ENCODE measurements around the gene CAPZA2.

CAPZA2 gene

DNA sequence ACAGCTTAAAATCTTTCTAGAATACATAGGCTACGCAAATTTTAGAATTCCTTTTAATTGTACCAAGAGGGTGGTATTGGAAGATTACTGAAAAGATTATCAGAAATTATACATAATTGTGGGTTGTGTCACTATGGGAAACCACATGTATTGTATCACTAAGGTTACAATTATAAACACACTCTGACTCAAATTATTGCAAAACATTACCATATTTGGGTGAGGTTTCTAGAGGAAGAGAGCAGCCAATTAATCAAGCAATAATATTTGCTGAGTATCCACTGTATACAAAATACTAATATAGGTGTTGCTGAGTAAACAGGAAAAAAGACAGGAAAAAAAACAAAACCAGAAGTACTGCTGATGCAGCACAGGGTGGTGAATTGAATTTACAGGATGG is 3.1 kb upstream of the CAPZA2 start:
- TF ChIP-seq, protein P1, sequence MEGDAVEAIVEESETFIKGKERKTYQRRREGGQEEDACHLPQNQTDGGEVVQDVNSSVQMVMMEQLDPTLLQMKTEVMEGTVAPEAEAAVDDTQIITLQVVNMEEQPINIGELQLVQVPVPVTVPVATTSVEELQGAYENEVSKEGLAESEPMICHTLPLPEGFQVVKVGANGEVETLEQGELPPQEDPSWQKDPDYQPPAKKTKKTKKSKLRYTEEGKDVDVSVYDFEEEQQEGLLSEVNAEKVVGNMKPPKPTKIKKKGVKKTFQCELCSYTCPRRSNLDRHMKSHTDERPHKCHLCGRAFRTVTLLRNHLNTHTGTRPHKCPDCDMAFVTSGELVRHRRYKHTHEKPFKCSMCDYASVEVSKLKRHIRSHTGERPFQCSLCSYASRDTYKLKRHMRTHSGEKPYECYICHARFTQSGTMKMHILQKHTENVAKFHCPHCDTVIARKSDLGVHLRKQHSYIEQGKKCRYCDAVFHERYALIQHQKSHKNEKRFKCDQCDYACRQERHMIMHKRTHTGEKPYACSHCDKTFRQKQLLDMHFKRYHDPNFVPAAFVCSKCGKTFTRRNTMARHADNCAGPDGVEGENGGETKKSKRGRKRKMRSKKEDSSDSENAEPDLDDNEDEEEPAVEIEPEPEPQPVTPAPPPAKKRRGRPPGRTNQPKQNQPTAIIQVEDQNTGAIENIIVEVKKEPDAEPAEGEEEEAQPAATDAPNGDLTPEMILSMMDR (IDR thresholded peaks at IDR 0.05; ENCODE audit: extremely low read depth, missing control alignments), result no peak
- no peak for DNase-seq (ENCODE audit: low spot score)

DNA sequence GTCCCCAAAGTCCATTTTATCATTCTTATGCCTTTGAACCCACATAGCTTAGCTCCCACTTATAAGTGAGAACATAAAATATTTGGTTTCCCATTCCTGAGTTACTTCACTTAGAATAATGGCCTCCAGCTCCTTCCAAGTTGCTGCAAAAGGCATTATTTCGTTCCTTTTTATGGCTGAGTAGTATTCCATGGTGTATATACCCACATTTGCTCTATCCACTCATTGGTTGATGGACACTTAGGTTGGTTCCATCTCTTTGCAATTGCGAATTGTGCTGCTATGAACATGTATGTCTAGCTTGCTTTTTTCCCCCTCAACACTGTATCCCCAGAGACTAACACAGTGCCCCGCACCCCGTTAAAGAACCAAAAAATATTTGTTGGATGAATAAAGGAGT is 670 bp upstream of the CAPZA2 start:
- TF ChIP-seq, protein P1 (IDR thresholded peaks at IDR 0.05; ENCODE audit: extremely low read depth, missing control alignments), result no peak
- DNase-seq (ENCODE audit: low spot score), result no peak

DNA sequence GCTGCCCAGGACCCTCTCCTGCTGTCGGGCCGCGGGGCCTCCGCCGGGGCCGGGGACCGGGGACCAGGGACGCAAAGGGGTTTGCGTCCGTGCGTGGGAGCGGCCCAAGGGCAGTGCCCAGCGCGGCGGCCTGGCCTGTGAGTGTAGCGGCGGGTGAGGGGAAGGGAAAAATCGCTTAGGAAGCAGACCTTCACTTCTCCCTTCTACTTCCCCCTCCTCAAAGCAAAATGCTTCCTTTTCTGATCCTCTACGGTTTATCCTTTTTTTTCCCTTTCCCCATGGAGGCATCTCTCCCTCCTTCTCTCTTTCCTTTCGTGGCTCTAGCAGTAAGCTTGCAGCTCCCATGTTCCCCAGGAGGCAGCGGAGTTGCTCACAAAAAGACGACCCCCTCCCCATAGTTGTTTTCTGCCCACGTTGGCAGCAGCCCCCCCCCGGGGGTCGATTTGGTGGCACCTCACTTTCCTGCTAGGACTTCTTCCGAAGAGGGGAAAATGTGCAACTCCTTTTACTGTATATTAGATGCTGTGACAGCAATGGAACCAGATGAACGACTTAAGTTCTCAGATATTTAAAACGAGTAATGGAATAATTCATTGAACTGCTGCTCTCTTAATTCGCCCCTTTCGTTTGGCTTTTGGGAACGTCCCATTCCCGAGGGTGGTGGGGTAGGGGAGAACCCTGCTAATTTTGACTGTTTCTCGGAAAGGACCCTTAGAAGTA is 724 bp downstream of the CAPZA2 start:
- TF ChIP-seq, protein P1 (IDR thresholded peaks at IDR 0.05; ENCODE audit: extremely low read depth, missing control alignments), result no peak
- DNase-seq (ENCODE audit: low spot score), result peak; percentile 27

DNA sequence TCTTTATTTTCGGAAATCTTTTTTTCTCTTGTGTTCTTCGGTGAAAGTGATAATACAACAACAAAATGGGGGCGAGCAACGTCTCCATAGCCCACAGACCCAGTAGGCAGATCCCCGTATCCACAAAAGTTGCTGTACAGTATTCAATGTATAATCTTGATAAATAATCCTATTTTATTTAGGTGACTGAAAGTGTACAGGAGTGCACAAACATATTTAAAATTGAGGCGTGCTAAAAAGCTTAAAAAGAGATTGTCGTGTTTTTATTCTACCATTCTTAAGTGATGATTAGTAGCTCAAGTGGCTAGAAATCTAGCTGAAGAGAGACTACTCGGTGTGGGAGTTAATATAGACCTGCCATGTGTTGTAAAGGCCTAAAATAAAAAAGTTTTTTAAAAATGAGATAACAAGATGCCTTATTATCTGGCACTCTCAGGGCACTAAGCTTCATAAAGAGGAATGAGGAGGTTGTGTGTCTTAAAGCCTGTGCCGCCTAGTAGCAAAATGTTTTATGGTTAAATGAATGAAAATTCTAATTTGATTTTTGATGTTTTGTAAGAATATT is 1.6 kb downstream of the CAPZA2 start:
- no peak for DNase-seq (ENCODE audit: low spot score)
- TF ChIP-seq, protein P1 (IDR thresholded peaks at IDR 0.05; ENCODE audit: extremely low read depth, missing control alignments), result no peak

DNA sequence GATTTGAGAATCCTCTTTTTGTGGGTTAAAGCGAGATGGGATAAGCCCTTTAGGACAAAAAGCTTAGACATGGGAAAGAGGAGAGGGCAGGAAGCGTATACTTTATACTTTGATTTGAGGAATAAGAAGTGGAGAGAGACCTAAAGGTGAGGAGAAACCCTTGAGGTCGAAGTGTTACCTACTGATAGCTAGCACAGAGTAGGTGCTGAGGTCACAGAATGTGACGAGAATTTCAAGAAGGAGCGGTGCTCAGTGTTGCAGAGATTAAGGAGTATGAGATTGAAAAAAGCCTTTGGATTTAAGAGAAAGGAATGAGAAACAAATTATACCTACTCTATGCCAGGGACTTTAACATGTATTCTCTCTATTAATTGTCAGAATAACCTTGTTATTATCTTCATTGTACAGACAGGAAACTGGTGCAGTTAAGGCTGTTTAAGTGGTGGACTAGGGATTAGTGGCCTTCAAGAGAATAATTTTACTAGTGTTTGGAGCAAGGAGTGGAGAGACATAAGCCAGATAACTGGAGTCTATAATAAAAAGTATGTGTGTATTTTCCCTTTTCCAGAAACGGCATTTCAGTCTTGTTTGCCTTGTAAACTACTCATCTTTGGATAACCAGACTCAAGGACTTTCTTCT is 8.8 kb downstream of the CAPZA2 start:
- TF ChIP-seq, protein P1 (IDR thresholded peaks at IDR 0.05; ENCODE audit: extremely low read depth, missing control alignments), result no peak
- DNase-seq (ENCODE audit: low spot score), result no peak

DNA sequence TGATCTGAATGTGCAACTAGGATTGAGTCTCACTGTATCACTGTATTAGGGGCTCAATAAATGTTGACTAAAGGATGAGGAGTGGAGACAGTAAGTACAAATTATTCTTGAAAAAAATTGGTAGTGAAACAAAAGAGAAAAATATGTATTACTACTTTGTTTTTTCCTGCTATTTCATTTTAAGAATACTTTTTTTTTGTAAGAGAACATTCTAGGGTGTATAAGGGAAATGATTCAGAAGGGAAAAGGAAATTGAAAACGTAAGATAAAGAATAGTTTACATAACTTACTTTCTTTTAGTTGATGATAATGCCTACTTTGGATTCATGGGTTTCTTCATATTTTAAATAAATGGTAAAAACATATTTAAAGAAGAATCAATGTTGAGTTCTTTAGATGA is 9.6 kb downstream of the CAPZA2 start:
- DNase-seq (ENCODE audit: low spot score), result no peak
- TF ChIP-seq, protein P1 (IDR thresholded peaks at IDR 0.05; ENCODE audit: extremely low read depth, missing control alignments), result no peak

DNA sequence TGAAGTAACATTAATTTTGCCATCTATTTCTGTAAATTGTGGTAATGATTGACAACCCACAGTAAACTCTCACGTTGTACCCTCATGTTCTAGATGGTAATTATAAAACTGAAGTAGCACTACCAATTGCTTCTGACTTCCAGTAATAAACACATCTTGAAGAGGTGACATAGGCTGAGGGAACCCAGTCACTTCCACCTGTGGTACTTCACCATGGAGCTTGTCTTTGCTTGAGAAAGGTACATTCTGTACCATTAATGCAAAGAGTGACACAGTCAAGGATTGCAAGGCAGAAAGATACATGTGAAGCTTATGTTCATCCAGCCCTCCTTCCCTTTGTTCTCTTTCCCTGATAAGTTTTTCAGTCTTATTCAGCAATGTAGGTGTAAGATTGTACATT is 11.2 kb downstream of the CAPZA2 start:
- DNase-seq (ENCODE audit: low spot score), result no peak
- TF ChIP-seq, protein P1 (IDR thresholded peaks at IDR 0.05; ENCODE audit: extremely low read depth, missing control alignments), result no peak
